GM21786 (cell line): Measurements from ENCODE around the gene PKHD1.
A peak's percentile ranks its signal among the peaks of the same experiment; 100 is the strongest.

ENCODE experiments used
- ATAC-seq: cut with Tn5 transposase; IDR thresholded peaks from one replicate; pipeline ENCODE4 v1.9.1; 2021; ENCODE audit not compliant: unreplicated experiment

Gene PKHD1

DNA sequence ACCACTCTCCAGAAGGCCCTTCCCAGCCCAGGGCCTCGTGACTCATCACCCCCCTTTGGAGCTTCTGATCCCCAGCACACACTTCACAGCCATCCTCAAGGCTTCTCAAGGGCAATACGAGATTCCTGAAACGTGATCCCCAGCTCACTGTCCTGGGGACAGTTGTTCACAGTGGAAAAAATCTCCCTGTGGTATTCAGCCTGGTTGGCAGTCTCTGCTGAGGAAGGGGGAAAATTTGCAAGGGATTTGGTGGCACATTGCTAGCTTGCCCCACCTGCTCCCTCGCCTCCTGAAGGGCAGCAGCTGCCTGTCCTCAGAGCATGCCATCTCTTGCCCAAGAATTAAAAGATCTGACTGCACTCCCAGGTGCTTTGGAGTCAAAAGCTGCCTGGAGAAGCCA, 20.7 kb upstream of the PKHD1 start:
- no peak for ATAC-seq

- ATAC-seq = no peak
Measured at GRCh38 chr6:52106994-52107393, 19.6 kb upstream of the PKHD1 start.

GRCh38 chr6:52104979-52105378, 17.6 kb upstream of the PKHD1 start:
- no peak for ATAC-seq

GRCh38 chr6:52103623-52104022, 16.2 kb upstream of the PKHD1 start:
- ATAC-seq = no peak

- ATAC-seq = no peak
Measured at GRCh38 chr6:52102405-52102804, 15.0 kb upstream of the PKHD1 start.

- no peak for ATAC-seq
Measured at GRCh38 chr6:52098721-52099120, 11.3 kb upstream of the PKHD1 start.

GRCh38 chr6:52089758-52090348, 2.4 kb upstream of the PKHD1 start:
- no peak for ATAC-seq

- no peak for ATAC-seq
Measured at GRCh38 chr6:52086741-52087140, 672 bp downstream of the PKHD1 start.

- ATAC-seq = no peak
Measured at GRCh38 chr6:52081237-52081636, 6.2 kb downstream of the PKHD1 start.

- ATAC-seq = no peak
Measured at GRCh38 chr6:52077961-52078625, 9.3 kb downstream of the PKHD1 start.

DNA sequence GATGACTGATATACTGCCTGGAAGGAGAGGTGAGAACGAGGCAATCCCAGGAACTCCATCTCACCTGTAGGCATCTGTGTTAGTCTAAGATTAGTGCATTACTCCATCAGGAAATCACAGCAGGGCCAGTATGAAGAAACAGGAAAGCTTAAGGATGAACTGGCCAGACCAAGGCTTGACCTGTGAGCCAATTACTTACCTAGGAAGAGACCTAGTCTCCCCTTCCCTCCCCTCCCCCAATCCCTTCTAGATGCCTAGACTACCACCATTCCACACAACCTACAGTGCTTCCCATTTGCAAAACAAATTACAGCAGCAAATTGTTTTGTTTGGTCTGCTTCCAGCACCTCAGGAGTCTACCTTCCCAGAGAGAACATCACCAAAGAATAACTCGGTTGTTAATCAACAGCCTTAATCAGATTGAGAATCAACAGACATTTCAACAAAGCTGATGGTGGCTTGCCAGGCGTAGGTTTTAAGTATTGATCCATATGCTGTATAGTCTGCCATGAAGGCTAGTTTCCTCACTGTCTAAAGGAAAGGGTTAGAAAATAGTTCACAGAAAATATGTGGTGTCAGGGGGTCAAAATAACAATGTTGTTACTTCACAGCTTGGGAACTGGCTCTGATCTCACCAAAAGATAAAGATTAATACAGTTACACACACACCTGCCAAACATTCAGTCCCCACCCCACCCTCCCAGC, 10.1 kb downstream of the PKHD1 start:
- no peak for ATAC-seq

DNA sequence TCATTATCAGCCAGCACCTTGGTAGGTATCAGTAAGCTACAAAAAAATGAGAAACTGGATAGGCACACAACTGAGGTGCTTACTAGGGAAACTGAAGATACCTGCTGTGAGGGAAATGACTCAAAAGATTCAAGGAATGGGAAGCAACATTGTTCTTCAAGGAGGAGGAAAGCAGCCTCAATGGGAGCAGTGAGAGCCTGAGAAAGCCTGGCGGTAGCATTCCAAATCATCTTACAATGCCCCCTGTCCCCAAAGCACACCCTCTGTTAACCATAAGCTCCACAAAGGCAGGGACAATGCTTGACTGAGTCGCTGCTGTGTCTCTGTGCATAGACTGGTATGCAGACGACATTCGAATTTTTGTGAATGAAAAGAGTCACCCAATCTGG, 10.6 kb downstream of the PKHD1 start:
- no peak for ATAC-seq

DNA sequence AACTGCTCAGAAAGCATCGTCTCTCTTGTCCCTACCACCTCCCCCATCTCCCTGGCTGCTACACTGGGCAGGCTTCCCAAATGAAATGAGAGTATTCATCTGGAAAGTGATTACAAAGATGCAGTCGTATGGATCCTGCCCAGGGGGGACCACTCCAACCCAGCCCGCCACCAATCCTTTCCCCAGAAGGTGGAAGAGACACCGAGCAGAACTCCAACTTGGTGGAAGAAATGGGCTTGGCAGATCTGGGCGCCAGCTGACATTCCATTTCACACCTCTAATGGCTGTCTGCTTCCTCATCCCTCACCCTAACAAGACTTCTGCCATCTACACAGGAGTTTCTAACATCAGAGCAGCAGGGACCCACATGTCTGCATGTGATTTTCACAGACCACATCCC, 12.7 kb downstream of the PKHD1 start:
- ATAC-seq = no peak

DNA sequence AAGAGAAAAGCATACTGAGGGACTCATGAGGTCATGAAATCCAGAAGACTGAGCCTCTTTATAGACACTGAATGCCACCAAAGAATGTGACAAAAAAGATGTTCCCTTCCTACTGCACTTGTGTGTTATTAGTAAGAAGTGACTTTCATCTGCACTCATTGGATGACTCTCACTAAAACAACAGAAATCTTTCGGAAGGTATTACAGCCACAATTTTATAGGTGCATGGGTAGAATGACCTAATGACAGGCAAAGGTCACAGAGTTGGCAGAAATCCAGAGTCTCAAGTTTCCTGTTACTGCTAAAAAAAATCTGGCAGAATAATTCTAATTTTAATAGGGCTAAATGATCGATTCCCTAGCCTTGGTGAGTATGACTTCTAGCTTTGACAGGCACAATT, 13.3 kb downstream of the PKHD1 start:
- ATAC-seq = no peak

- no peak for ATAC-seq
Measured at GRCh38 chr6:52065621-52066020, 21.8 kb downstream of the PKHD1 start.

DNA sequence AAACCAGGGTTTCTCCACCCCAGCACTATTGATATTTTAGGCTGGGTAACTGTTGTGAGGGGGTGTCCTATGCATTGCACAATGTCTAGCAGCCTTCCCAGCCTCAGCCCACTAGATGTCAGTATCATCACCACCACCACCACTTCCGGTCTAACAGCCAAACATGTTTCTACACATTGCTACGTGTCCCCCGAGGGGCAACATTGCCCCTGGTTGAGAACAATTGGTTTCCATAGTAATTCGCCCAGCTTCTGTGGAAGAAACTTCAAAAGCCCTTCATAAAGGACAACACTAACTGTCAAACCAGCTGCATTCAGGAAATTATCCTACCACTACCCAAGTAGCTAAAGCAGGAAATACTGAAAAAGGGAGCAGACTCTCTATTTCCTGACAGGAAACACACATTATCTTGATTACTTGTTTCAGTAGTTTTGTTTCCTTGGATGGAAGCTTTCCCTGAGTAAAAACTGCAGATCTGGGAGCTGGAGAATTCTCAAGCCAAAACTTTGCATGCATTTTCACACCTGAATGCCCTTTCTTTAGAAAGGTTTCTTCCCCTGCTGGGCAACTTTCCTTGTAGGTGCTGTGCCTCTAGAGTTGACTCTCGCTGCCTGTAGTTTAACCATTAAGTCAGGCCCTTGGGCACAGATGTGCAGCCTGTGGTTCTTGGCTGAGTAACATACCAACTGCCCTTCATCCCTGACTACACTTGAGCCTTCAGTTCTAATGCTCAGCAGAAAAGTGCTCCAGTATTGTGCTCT, 23.6 kb downstream of the PKHD1 start:
- peak; percentile 98 for ATAC-seq

GRCh38 chr6:52061481-52061880, 25.9 kb downstream of the PKHD1 start:
- ATAC-seq = no peak

DNA sequence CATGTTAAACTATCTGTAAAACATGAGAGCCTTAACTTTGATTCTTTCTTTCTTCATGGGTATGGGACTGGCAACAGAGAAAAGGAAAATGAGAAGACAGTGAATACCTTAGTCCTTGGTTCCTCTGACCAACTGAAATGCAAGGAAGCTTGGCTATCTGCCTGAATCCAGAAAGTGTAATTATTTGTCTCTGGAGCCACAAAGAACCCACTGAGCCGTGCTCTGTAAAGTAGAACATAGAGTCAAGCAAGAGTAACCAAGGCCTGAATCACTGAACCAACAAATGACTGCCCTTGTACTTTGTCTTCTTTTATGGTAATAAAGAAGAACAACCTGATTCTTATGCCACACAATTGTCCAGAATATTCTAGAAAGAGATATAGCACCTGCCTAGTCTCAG, 27.6 kb downstream of the PKHD1 start:
- ATAC-seq = no peak

- ATAC-seq = no peak
Measured at GRCh38 chr6:52055451-52055850, 32.0 kb downstream of the PKHD1 start.

GRCh38 chr6:52053038-52053695, 34.2 kb downstream of the PKHD1 start:
- ATAC-seq = no peak

GRCh38 chr6:52050051-52050405, 37.4 kb downstream of the PKHD1 start:
- no peak for ATAC-seq
